HUES6 (cell line): ENCODE results near the gene B3GAT3.
"Not testable (repeated sequence)": the region's sequence is repeated elsewhere in the genome, so short reads cannot be mapped to it uniquely, and the experiment has no call there.

ENCODE experiments used
- H3K27ac ChIP-seq: 2 replicates; pipeline ENCODE4 v1.7.0; 2013; ENCODE audit warnings: low read depth, mild to moderate bottlenecking, low read length, inconsistent platforms
- H3K27me3 ChIP-seq: 2 replicates; pipeline ENCODE4 v1.6.1; 2013; ENCODE audit warnings: low read length; ENCODE audit not compliant: control insufficient read depth, insufficient read depth
- H3K36me3 ChIP-seq: 2 replicates; pipeline ENCODE4 v1.6.1; 2013; ENCODE audit warnings: low read length; ENCODE audit not compliant: control insufficient read depth, insufficient read depth
- H3K4me1 ChIP-seq: 2 replicates; pipeline ENCODE4 v1.6.1; 2013; ENCODE audit warnings: low read length; ENCODE audit not compliant: control insufficient read depth, insufficient read depth
- H3K4me3 ChIP-seq: 2 replicates; pipeline ENCODE4 v1.5.1; 2013; ENCODE audit warnings: low read depth, low read length
- H3K9ac ChIP-seq: one replicate; pipeline ENCODE4 v1.6.1; 2013; ENCODE audit warnings: mild to moderate bottlenecking, low read length
- H3K9me3 ChIP-seq: 2 replicates; pipeline ENCODE4 v1.6.1; 2013; ENCODE audit warnings: low read depth, low read length; ENCODE audit not compliant: control insufficient read depth, insufficient read depth

Gene B3GAT3

GRCh38 chr11:62575156-62575555 is 46.6 kb downstream of the B3GAT3 start:
- H3K36me3 ChIP-seq = peaks cover 70% of the 10 kb centered on the region

DNA sequence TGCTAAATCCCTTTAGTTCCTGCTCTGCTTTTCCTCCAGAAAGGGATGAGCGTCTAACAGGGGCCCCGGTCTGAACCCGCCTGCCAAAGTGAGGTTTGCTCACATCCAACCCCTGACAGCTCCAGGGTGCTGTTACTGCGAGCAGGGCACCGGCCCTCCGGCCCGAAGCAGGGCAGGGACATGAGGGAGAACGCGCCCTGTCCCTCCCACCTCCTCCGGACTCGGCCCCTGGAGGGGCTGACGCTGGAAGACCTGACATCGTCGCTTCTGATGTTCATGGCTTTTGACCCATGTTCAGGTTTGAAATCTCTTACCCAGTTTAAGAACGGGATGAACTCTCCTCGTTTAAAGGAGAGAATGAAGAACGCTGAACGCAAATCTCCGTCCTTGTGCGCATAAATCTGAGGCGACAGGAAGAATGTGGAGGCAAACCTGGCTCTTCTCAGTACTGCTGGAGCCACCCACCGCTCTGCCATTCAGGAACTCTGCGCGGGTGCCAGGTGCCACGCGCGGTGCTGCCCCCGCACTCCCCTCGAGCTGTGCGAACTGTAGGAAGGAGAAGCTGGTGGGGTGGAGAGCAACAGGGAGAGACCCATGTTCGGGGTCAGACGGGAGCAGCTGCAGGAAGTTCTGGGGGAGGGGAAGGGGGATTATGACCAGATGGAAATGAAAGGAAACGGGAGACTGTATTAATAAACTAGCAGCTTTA is 47.3 kb downstream of the B3GAT3 start:
- peak overlapping the region; percentile 70 for H3K4me3 ChIP-seq
- peaks cover 18% of the 10 kb centered on the region for H3K4me1 ChIP-seq

More at GRCh38 chr11:62575156-62575555, 46.6 kb downstream of the B3GAT3 start:
- H3K9ac ChIP-seq = peak overlapping the region; percentile 85
- no peak overlapping the region for H3K27ac ChIP-seq
- H3K9me3 ChIP-seq = no peaks in the 10 kb centered on the region
- H3K27me3 ChIP-seq = no peaks in the 10 kb centered on the region
- peaks cover 18% of the 10 kb centered on the region for H3K4me1 ChIP-seq
- H3K4me3 ChIP-seq = peak overlapping the region; percentile 70

DNA sequence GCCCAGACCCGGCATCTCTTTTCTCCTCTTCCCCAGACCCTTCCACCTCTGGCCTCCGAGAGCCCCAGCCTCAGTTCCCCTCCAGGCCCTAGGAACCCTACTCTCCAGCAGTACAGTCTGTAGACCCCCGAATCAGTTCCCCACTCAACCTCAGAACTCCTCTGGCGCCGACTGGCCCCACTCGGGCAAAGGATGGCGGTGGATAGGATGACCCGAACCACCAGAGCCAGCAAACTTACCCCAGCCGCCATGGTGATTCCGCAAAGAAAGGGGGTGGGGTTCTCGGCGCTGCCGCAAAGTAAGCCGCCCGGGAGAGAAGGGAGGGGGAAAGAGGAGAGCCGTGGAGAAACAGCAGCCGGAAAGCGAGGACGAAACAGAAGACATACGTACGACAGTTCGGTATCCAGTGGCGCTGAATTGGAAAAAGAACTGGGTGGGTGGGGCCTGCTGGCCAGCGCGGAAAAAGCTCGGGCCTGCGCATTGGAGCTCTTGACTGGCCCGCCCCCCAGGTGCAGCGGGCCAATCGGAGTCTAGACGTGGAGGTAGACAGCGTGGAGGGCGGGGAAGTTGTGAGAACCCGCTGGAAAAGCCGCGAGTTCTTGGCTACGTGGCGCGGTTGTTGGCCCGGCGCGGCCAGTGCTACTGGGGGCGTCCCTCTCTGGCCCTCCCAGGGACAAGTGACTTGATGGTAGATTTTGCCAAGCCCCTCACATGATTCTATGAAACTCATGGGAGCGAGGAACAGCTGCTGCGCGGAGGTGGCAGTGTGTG is 48.0 kb downstream of the B3GAT3 start, which contains the start of gene EEF1G:
Gene EEF1G, minus strand, starts transcription at position 300 of the 771 bp plus-strand sequence. Its CDS starts 49 bp downstream, at position 251.
- H3K27me3 ChIP-seq = no peaks in the 10 kb centered on the region
- H3K27ac ChIP-seq = peak within 1 kb of the TSS; percentile 88
- H3K9ac ChIP-seq = peak within 1 kb of the TSS; percentile 96
- H3K4me3 ChIP-seq = peak within 1 kb of the TSS; percentile 94
- peaks cover 74% of the 10 kb centered on the region for H3K36me3 ChIP-seq
- peaks cover 18% of the 10 kb centered on the region for H3K4me1 ChIP-seq
- H3K9me3 ChIP-seq = no peaks in the 10 kb centered on the region

More for the DNA sequence above, 47.3 kb downstream of the B3GAT3 start:
- Histone ChIP-seq H3K9me3 (no peaks in the 10 kb centered on the region), H3K27ac (peak overlapping the region; percentile 21; the same call in 1 of the 2 replicates), H3K36me3 (peaks cover 72% of the 10 kb centered on the region), H3K9ac (peak overlapping the region; percentile 85), H3K27me3 (no peaks in the 10 kb centered on the region)

DNA sequence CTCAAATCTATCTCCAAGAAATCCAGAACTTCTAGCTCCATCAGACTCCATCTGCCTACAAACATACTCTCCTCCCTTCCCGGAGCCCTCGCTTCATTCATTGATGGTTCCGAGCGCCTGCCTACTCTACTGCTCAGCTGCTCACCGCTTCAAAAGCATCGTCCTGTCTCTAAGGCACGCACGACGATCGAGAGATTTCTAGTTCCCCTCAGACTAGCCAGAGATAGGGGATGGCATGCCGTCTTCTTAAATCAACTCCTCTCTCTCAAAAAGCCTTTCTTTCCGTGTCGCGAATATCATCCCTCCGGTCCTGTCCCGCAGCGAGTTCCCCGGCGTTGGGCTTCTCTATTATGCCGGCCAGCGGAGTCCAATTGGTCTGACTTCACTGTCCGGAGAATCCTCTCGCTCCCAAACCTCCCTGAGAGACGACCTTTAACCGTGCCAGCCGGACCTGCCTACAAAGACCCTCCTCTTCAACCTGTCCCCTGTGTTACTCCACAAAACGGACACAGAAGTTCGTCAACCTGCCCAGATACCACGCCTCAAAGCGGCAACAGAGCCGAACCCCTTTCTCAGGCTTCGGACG is 48.7 kb downstream of the B3GAT3 start:
- Histone ChIP-seq H3K4me3 (peak overlapping the region; percentile 94), H3K9ac (peak overlapping the region; percentile 96), H3K36me3 (peaks cover 73% of the 10 kb centered on the region), H3K27ac (peak overlapping the region; percentile 88), H3K4me1 (peaks cover 18% of the 10 kb centered on the region), H3K9me3 (no peaks in the 10 kb centered on the region), H3K27me3 (no peaks in the 10 kb centered on the region)

DNA sequence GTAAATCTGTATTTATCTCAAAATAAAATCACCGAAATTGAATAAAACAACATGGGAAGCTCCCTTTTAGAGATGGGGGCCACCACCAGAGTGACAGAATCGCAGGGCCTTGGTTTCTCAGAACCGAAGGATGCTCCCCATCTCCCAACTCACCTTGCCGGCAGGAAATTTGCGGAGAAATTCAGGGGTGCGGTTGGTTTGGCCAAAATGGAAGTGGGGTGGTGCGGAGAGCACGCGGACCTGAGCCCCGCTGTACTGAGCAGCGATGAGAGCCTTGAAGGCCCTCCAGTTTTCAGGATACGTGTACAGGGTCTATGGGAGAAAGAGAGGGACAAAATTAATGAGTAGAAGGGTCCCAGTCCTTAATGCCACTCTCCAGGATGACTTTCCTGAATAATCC is 49.4 kb downstream of the B3GAT3 start:
- Histone ChIP-seq H3K4me1 (peaks cover 18% of the 10 kb centered on the region), H3K27ac (no peak overlapping the region; the same call in 1 of the 2 replicates), H3K4me3 (peak overlapping the region; percentile 94), H3K9ac (peak overlapping the region; percentile 96), H3K36me3 (peaks cover 76% of the 10 kb centered on the region), H3K27me3 (no peaks in the 10 kb centered on the region), H3K9me3 (no peaks in the 10 kb centered on the region)

DNA sequence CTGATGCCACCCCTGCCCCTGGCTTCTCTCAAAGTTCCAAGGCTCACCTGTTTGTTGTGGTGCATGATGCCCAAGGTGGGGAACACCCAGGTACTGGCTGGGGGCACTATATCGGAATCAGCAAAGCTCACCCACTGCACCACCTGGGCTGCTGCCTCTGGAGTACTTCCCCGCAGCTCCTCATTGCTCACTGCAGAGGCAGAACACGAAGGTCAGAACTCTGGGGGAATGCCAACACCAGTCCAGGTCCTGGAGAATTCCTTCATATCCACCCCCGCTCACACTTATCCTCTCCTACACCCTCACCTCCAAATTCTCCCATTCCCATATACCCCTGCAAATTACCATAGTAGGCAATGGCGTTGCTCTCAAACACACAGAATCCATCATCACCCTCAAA is 50.3 kb downstream of the B3GAT3 start:
- Histone ChIP-seq H3K4me1 (peaks cover 18% of the 10 kb centered on the region), H3K36me3 (peaks cover 77% of the 10 kb centered on the region), H3K4me3 (peak overlapping the region; percentile 94)
- H3K9me3 ChIP-seq, H3K27me3 ChIP-seq, H3K27ac ChIP-seq, H3K9ac ChIP-seq: not testable (repeated sequence)

DNA sequence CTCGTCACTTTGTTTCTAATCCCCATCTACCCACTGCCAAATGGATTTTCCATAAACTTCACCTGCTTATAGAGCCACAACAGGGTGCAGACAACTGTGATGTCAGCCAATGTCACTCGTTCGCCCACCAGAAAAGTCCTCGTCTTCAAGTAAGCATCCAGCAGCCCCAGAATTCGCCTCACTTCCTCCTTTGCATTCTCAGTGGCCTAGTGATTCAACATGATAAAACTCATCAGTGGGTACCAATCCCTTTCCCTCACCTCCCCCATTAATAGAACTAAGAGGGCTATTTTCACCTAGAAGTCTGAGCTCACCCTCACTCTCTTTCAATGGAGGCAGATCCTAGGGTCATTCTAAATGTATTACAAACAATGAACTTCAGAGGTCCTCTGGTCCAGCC is 50.9 kb downstream of the B3GAT3 start:
- H3K27ac ChIP-seq, H3K9me3 ChIP-seq, H3K4me3 ChIP-seq, H3K27me3 ChIP-seq, H3K9ac ChIP-seq: not testable (repeated sequence)
- Histone ChIP-seq H3K36me3 (peaks cover 77% of the 10 kb centered on the region), H3K4me1 (peaks cover 18% of the 10 kb centered on the region)

DNA sequence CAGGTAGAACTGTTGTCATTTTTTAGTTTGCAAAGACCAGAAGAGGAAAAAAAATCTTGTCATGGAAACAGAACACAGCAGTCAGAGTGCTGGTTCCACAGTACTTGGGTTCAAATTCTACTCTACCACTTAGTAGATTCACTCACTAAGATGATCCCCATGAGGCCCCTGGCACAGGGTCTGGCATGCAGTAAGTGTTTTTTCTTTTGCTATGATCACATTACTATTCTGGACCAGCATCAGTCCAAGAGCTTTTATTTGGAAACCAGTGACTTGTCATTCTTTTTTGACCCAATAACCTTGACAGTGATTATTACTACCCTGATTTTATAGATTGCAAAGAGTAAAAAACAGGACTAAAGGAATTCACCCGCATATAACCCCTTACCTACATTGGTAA is 52.2 kb downstream of the B3GAT3 start:
- H3K36me3 ChIP-seq = peaks cover 85% of the 10 kb centered on the region
- H3K9me3 ChIP-seq = no peaks in the 10 kb centered on the region
- H3K4me1 ChIP-seq = 0 out of 2 replicates have a peak, but pooled peaks cover 8% of the 10 kb centered on the region
- H3K27ac ChIP-seq = no peak overlapping the region
- H3K4me3 ChIP-seq = no peak overlapping the region
- no peak overlapping the region for H3K9ac ChIP-seq
- no peaks in the 10 kb centered on the region for H3K27me3 ChIP-seq

GRCh38 chr11:62567018-62567633 is 54.7 kb downstream of the B3GAT3 start:
- no peaks in the 10 kb centered on the region for H3K27me3 ChIP-seq
- H3K9me3 ChIP-seq = no peaks in the 10 kb centered on the region
- H3K36me3 ChIP-seq = peaks cover 95% of the 10 kb centered on the region
- H3K9ac ChIP-seq = no peak overlapping the region
- H3K27ac ChIP-seq = no peak overlapping the region
- H3K4me1 ChIP-seq = peaks cover 16% of the 10 kb centered on the region
- no peak overlapping the region for H3K4me3 ChIP-seq

DNA sequence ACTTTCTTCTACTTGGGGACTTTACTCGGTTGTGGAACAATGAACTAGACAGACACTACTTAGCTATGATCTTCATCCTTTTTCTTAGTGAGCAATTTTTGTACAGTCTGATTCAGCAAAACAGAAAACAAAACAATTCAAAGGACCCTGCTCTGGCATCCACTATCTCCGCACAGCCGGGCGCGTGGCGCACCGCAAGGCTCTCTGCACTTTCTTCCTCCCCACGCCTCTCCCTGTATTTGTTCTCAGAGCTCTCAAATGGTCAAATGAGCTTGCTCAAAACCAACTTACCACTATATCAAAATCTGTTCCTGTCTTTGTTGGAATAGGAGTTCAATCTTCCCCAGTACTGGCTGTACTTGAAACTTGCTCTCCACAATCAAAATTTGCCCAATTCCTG is 55.5 kb downstream of the B3GAT3 start:
- Histone ChIP-seq H3K9me3 (no peaks in the 10 kb centered on the region), H3K27me3 (no peaks in the 10 kb centered on the region), H3K4me1 (peaks cover 22% of the 10 kb centered on the region), H3K9ac (no peak overlapping the region), H3K36me3 (peaks cover 90% of the 10 kb centered on the region), H3K4me3 (no peak overlapping the region), H3K27ac (no peak overlapping the region)
